ENCODE measurements around the gene CHTOP. TPM values are rescaled to one million over a fixed set of nuclear protein-coding genes. Genes with fewer than 3 reads are reported as not detected.

CHTOP gene
- total and polyA plus RNA-seq, 2 of the 8 experiments (the other 6 are each of a cell fraction or from before 2014, with no cell fraction given) = 84.6 to 104 TPM

DNA sequence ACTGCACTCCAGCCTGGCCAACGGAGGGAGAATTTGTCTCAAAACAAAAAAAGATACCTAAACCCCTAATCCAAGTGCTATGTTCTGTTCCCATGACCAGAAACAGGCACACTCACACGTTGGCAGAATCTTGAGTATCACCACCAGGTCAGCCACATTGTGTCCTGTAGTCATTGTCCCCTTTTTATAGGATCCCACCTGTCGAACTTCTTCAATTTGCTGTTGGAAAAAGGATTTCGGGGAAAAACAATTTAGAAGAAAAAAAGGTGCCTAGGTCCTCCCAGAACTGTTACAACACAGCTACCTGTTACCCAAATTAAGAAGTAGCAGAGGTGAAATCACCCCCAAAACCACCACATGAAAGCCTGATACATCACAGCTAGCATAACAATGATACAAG, 33.6 kb downstream of the CHTOP start:
- Histone ChIP-seq H3K4me2 (ENCODE audit: insufficient read depth in 1 of 2, low read depth in 2 of 2, low read length in 2 of 2) (no peak overlapping the region), H2BK120ac (replicated peaks; ENCODE audit: low read depth, low read length) (no peak overlapping the region), H3K9me3 (ENCODE audit: insufficient read depth in 2 of 2, low read depth in 1 of 2, low read length in 1 of 2) (no peaks in the 10 kb centered on the region), H2AK5ac (ENCODE audit: low read depth, low read length) (no peak overlapping the region), H3K36me3 (ENCODE audit: control insufficient read depth in 2 of 4, insufficient read depth in 4 of 4, low read length in 3 of 4) (peaks cover 60 to 72% (median 71%) of the 10 kb centered on the region in 4 experiments), H2BK15ac (ENCODE audit: low read length) (no peak overlapping the region), H3K4me3 (ENCODE audit: extremely low read depth in 1 of 4, insufficient read depth in 2 of 4, low read depth in 3 of 4, low read length in 4 of 4) (no peak overlapping the region), H3K4ac (replicated peaks; ENCODE audit: insufficient read length, low read depth, low read length) (no peak overlapping the region), H3K14ac (ENCODE audit: insufficient read length) (no peak overlapping the region), H3K18ac (ENCODE audit: extremely low read depth, low read length) (no peak overlapping the region), H3K4me1 (replicated peaks in 1 of 4; ENCODE audit: control insufficient read depth in 3 of 4, insufficient read depth in 4 of 4, low read length in 3 of 4) (peaks cover 0 to 4% (median 2%) of the 10 kb centered on the region in 4 experiments; a peak in 2 of 7 replicates), H3K79me1 (ENCODE audit: low read depth, low read length) (no peaks in the 10 kb centered on the region; the same call in 1 of the 2 replicates), H2AFZ (ENCODE audit: low read length) (no peak overlapping the region), H4K91ac (replicated peaks; ENCODE audit: insufficient read length, low read length) (no peak overlapping the region), H4K8ac (ENCODE audit: extremely low read depth, insufficient read depth, low read length) (no peak overlapping the region), H3K23me2 (ENCODE audit: low read depth, low read length) (peaks cover 8% of the 10 kb centered on the region), H3K23ac (ENCODE audit: insufficient read length) (no peak overlapping the region), H3K79me2 (ENCODE audit: control insufficient read depth in 1 of 2, insufficient read depth in 2 of 2, low read length in 2 of 2) (peaks cover 11 to 32% of the 10 kb centered on the region in 2 experiments), H3K9ac (replicated peaks in 1 of 4; ENCODE audit: extremely low read depth in 1 of 4, low read depth in 3 of 4, low read length in 3 of 4) (no peak overlapping the region), H4K20me1 (replicated peaks in 1 of 2; ENCODE audit: control insufficient read depth in 1 of 2, insufficient read depth in 2 of 2, low read length in 2 of 2) (peaks cover 0 to 6% of the 10 kb centered on the region in 2 experiments), H3K27ac (ENCODE audit: low read depth, low read length) (no peak overlapping the region), H2BK20ac (ENCODE audit: low read length) (no peak overlapping the region), H2BK12ac (ENCODE audit: low read depth, low read length) (no peak overlapping the region), H3K27me3 (replicated peaks in 1 of 4; ENCODE audit: control insufficient read depth in 3 of 4, extremely low read depth in 1 of 4, insufficient read depth in 3 of 4, low read length in 3 of 4) (no peaks in the 10 kb centered on the region), H2BK5ac (ENCODE audit: low read depth, low read length) (no peak overlapping the region), H4K5ac (ENCODE audit: insufficient read length, low read depth, low read length) (no peak overlapping the region), H3K56ac (replicated peaks; ENCODE audit: insufficient read length, low read depth, low read length) (no peak overlapping the region)
- TF ChIP-seq, protein P1, sequence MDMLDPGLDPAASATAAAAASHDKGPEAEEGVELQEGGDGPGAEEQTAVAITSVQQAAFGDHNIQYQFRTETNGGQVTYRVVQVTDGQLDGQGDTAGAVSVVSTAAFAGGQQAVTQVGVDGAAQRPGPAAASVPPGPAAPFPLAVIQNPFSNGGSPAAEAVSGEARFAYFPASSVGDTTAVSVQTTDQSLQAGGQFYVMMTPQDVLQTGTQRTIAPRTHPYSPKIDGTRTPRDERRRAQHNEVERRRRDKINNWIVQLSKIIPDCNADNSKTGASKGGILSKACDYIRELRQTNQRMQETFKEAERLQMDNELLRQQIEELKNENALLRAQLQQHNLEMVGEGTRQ (IDR thresholded peaks at IDR 0.05; ENCODE audit: low read length) = no peak
- peak in 1 of 2 experiments; percentile 28; a peak in 1 of 3 replicates for TF ChIP-seq POLR2A (IDR thresholded peaks at IDR 0.05; ENCODE audit: control extremely low read depth in 1 of 2, low read depth in 2 of 2, low read length in 2 of 2)
- POLR2A ChIA-PET (ENCODE audit: partially characterized antibody) = interaction anchor here (0.8 to 19.8 kb wide), 14 partner anchors 7 to 130 kb away, joined by 3 to 343 read pairs (median 4); partner anchors contain the start of genes CHTOP, SLC27A3 and SNAPIN
- 95% methylated on average over 4 of the region's 4 CpGs; no CpG with 5 or more reads in 1 of the 2 experiments for WGBS, 2 experiments (ENCODE audit: extremely low coverage in 1 of 2, insufficient coverage in 1 of 2, insufficient read length in 1 of 2, insufficient replicate concordance in 2 of 2, low coverage in 1 of 2, low lambda C conversion rate in 2 of 2, missing lambda C conversion rate in 1 of 2)
- CTCF ChIA-PET (ENCODE audit: partially characterized antibody) = interaction anchor here (1.2 to 2.5 kb wide), 3 partner anchors 10 to 103 kb away, joined by 3 to 6 read pairs (median 3); partner anchors contain the start of gene NPR1
- DNase-seq (ENCODE audit: low read depth in 1 of 2, low spot score in 2 of 2) = no peak
- FAIRE-seq = no peak
